ENCODE results near the gene CLPSL1. TPM values are rescaled to one million over a fixed set of nuclear protein-coding genes. Genes with fewer than 3 reads are reported as not detected.

The CLPSL1 gene
- total and polyA plus RNA-seq, 2 of the 13 experiments (the other 11 are each of a cell fraction or from before 2014, with no cell fraction given), result not detected

- peak; percentile 97 for TF ChIP-seq IRF2 (CRISPR knock-in tag; IDR thresholded peaks at IDR 0.05)
- peak; percentile 98 for TF ChIP-seq ZBED4 (CRISPR knock-in tag; IDR thresholded peaks at IDR 0.05; ENCODE audit: borderline replicate concordance)
- no peak for TF ChIP-seq GPBP1L1 (CRISPR knock-in tag; IDR thresholded peaks at IDR 0.05)
- TF ChIP-seq ZNF275 (CRISPR knock-in tag; IDR thresholded peaks at IDR 0.05; ENCODE audit: borderline replicate concordance), result peak; percentile 98
- TF ChIP-seq SSRP1 (CRISPR knock-in tag; IDR thresholded peaks at IDR 0.05), result no peak
- peak; percentile 94 for TF ChIP-seq ZNF20 (CRISPR knock-in tag; IDR thresholded peaks at IDR 0.05)
- peak; percentile 97 for TF ChIP-seq ZC3H13 (CRISPR knock-in tag; IDR thresholded peaks at IDR 0.05)
- TF ChIP-seq IRF1 (CRISPR knock-in tag; IDR thresholded peaks at IDR 0.05; ENCODE audit: low read depth), result peak; percentile 97
- peak; percentile 99 for TF ChIP-seq ZBTB44 (CRISPR knock-in tag; IDR thresholded peaks at IDR 0.05)
- no peak for TF ChIP-seq TBX3 (IDR thresholded peaks at IDR 0.05; ENCODE audit: borderline replicate concordance)
- peak; percentile 64; the same call in 1 of the 2 replicates for TF ChIP-seq TFDP1 (CRISPR knock-in tag; IDR thresholded peaks at IDR 0.05; ENCODE audit: borderline replicate concordance)
- TF ChIP-seq ZNF558 (CRISPR knock-in tag; IDR thresholded peaks at IDR 0.05; ENCODE audit: borderline replicate concordance), result peak; percentile 99; the same call in 1 of the 2 replicates
- TF ChIP-seq ZMAT3 (CRISPR knock-in tag; conservative IDR thresholded peaks at IDR 0.05), result peak; percentile 100
- TF ChIP-seq SNAI1 (CRISPR knock-in tag; IDR thresholded peaks at IDR 0.05; ENCODE audit: borderline replicate concordance), result peak; percentile 89; the same call in 1 of the 2 replicates
- peak; percentile 100 for TF ChIP-seq FOXC1 (CRISPR knock-in tag; IDR thresholded peaks at IDR 0.05; ENCODE audit: borderline replicate concordance)
Observed at GRCh38 chr6:35804996-35805736, 24.3 kb downstream of the CLPSL1 start, which contains the start of gene LHFPL5 (continued).
